ENCODE results near the gene P2RY14. TPM values are rescaled to one million over a fixed set of nuclear protein-coding genes. Genes with fewer than 3 reads are reported as not detected.

Gene P2RY14
- total and polyA plus RNA-seq, 2 donors (not counting 1 experiment from before 2014, with no cell fraction given), result 0.26 TPM; not detected in 1

DNA sequence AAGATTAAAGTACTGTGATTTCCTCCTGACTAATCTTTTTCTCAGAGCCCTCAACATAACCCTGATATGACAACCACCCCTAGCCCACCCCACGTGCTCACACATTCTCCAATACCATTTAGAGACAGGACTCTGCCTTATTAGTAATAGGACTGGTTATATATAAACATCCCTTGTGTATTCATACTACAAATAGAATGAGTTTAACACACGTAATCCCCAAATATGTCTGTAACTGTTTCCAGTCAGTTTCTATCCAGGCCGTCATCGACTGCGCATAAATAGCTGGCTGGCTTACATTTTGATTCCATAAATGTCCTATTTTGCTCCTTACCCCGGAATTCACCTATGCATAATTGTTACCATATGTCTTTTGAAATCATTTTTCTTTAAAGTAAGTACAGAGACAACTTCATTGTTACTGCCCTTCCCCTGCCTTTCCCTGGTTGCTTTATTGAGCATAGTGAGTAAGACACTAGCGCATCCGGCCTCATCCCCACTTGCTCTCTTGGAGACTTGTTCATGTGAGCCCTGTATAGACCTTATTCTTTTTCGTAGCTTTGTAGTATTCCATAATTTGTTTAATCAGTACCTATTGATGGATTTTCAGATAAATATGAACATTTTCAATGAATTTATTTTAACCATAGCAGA, 3.5 kb upstream of the P2RY14 start:
- Histone ChIP-seq H4K20me1 (ENCODE audit: control insufficient read depth, extremely low read depth, insufficient read depth, low read length) (no peaks in the 10 kb centered on the region), H3K9me3 (ENCODE audit: control insufficient read depth, insufficient read depth, low read depth, low read length) (no peaks in the 10 kb centered on the region), H3K9ac (ENCODE audit: insufficient read depth, low read length) (no peak overlapping the region), H2AFZ (ENCODE audit: low read length) (no peak overlapping the region), H3K27ac (ENCODE audit: insufficient read depth, low read length) (peak overlapping the region; percentile 10), H3K36me3 (ENCODE audit: control insufficient read depth, insufficient read depth, low read length) (no peaks in the 10 kb centered on the region), H3K4me3 (replicated peaks in 1 of 4; ENCODE audit: control extremely low read depth in 1 of 4, insufficient read depth in 1 of 4, low read depth in 3 of 4, low read length in 4 of 4) (no peak overlapping the region), H3K4me1 (ENCODE audit: control insufficient read depth, extremely low read depth, insufficient read depth, low read length) (peaks cover 4% of the 10 kb centered on the region), H3K79me2 (ENCODE audit: control insufficient read depth, insufficient read depth, low read length) (no peaks in the 10 kb centered on the region), H3K27me3 (ENCODE audit: control insufficient read depth, insufficient read depth, low read length) (no peaks in the 10 kb centered on the region), H3K4me2 (ENCODE audit: extremely low read depth, insufficient read depth, low read length) (no peak overlapping the region)
- TF ChIP-seq EZH2 (IDR thresholded peaks at IDR 0.05; ENCODE audit: low read length, missing control alignments), result no peak
- TF ChIP-seq, protein P1, sequence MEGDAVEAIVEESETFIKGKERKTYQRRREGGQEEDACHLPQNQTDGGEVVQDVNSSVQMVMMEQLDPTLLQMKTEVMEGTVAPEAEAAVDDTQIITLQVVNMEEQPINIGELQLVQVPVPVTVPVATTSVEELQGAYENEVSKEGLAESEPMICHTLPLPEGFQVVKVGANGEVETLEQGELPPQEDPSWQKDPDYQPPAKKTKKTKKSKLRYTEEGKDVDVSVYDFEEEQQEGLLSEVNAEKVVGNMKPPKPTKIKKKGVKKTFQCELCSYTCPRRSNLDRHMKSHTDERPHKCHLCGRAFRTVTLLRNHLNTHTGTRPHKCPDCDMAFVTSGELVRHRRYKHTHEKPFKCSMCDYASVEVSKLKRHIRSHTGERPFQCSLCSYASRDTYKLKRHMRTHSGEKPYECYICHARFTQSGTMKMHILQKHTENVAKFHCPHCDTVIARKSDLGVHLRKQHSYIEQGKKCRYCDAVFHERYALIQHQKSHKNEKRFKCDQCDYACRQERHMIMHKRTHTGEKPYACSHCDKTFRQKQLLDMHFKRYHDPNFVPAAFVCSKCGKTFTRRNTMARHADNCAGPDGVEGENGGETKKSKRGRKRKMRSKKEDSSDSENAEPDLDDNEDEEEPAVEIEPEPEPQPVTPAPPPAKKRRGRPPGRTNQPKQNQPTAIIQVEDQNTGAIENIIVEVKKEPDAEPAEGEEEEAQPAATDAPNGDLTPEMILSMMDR (conservative IDR thresholded peaks at IDR 0.05 in 1 of 2, IDR thresholded peaks at IDR 0.05 in 1 of 2; ENCODE audit: low read depth in 1 of 2, low read length in 2 of 2), result no peak
- peak; percentile 27 to 32 for DNase-seq (ENCODE audit: low read depth in 2 of 2)

DNA sequence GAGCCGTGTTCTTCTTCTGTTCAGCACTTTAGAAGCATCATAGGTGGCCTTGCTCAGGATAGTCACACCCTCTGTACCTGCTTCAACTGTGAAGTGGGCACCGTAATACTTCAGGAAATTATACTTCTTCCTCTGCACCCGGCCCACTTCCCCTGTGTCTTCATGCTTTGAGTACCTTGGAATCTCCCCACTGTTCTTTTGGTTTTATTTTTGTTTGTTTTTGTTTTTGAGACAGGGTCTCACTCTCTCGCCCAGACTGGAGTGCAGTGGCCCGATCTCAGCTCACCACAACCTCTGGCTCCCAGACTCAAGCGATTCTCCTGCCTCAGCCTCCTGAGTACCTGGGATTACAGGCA, 1.7 kb downstream of the P2RY14 start:
- Histone ChIP-seq H3K9ac (ENCODE audit: insufficient read depth, low read length) (no peak overlapping the region), H4K20me1 (ENCODE audit: control insufficient read depth, extremely low read depth, insufficient read depth, low read length) (no peaks in the 10 kb centered on the region), H3K27ac (ENCODE audit: insufficient read depth, low read length) (no peak overlapping the region), H3K27me3 (ENCODE audit: control insufficient read depth, insufficient read depth, low read length) (no peaks in the 10 kb centered on the region), H2AFZ (ENCODE audit: low read length) (no peak overlapping the region), H3K4me3 (replicated peaks in 1 of 4; ENCODE audit: control extremely low read depth in 1 of 4, insufficient read depth in 1 of 4, low read depth in 3 of 4, low read length in 4 of 4) (no peak overlapping the region), H3K36me3 (ENCODE audit: control insufficient read depth, insufficient read depth, low read length) (no peaks in the 10 kb centered on the region), H3K9me3 (ENCODE audit: control insufficient read depth, insufficient read depth, low read depth, low read length) (no peaks in the 10 kb centered on the region), H3K4me1 (ENCODE audit: control insufficient read depth, extremely low read depth, insufficient read depth, low read length) (no peaks in the 10 kb centered on the region), H3K79me2 (ENCODE audit: control insufficient read depth, insufficient read depth, low read length) (no peaks in the 10 kb centered on the region), H3K4me2 (ENCODE audit: extremely low read depth, insufficient read depth, low read length) (no peak overlapping the region)
- DNase-seq (ENCODE audit: low read depth in 2 of 2), result no peak
- TF ChIP-seq, protein P1 (conservative IDR thresholded peaks at IDR 0.05 in 1 of 2, IDR thresholded peaks at IDR 0.05 in 1 of 2; ENCODE audit: low read depth in 1 of 2, low read length in 2 of 2), result no peak
- TF ChIP-seq EZH2 (IDR thresholded peaks at IDR 0.05; ENCODE audit: low read length, missing control alignments), result no peak

DNA sequence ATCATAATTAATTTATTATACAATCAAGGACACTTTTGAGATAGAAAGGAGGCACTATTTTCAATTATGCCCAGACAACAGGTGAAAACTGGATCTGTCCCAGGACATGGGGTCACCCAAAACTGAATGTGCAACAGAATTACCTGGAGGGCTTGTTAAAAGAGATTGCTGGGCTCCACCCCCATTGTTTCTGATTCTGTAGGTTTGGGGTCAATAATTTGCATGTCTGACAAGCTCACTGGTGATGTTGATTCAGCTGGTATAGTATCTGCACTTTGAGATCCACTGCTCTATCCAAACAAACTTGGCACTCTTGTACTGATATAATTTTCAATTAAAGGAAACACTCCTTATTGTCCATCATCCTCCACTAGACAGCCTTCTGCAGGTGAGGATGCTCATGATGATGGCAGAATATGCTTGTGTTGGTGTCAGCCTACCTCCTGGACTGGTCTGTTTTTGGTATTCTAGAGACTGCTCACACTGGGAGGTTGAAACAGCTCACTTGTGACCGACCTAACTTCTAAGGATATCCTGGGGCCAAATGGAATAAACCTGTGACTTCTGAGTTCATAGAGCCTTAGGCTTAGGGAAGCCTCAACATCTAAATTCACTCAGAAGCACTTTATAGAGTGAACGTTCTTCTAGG, 2.2 kb downstream of the P2RY14 start:
- Histone ChIP-seq H3K27ac (ENCODE audit: insufficient read depth, low read length) (no peak overlapping the region), H3K27me3 (ENCODE audit: control insufficient read depth, insufficient read depth, low read length) (no peaks in the 10 kb centered on the region), H2AFZ (ENCODE audit: low read length) (no peak overlapping the region), H3K4me3 (replicated peaks in 1 of 4; ENCODE audit: control extremely low read depth in 1 of 4, insufficient read depth in 1 of 4, low read depth in 3 of 4, low read length in 4 of 4) (no peak overlapping the region), H3K79me2 (ENCODE audit: control insufficient read depth, insufficient read depth, low read length) (no peaks in the 10 kb centered on the region), H4K20me1 (ENCODE audit: control insufficient read depth, extremely low read depth, insufficient read depth, low read length) (no peaks in the 10 kb centered on the region), H3K9me3 (ENCODE audit: control insufficient read depth, insufficient read depth, low read depth, low read length) (no peaks in the 10 kb centered on the region), H3K36me3 (ENCODE audit: control insufficient read depth, insufficient read depth, low read length) (no peaks in the 10 kb centered on the region), H3K4me1 (ENCODE audit: control insufficient read depth, extremely low read depth, insufficient read depth, low read length) (no peaks in the 10 kb centered on the region), H3K4me2 (ENCODE audit: extremely low read depth, insufficient read depth, low read length) (no peak overlapping the region), H3K9ac (ENCODE audit: insufficient read depth, low read length) (no peak overlapping the region)
- no peak for TF ChIP-seq EZH2 (IDR thresholded peaks at IDR 0.05; ENCODE audit: low read length, missing control alignments)
- TF ChIP-seq, protein P1 (conservative IDR thresholded peaks at IDR 0.05 in 1 of 2, IDR thresholded peaks at IDR 0.05 in 1 of 2; ENCODE audit: low read depth in 1 of 2, low read length in 2 of 2), result no peak
- DNase-seq (ENCODE audit: low read depth in 2 of 2), result no peak

All from fibroblast of lung (primary cell).